Sigmoid colon (tissue), 4 donors: ENCODE results near the gene ENTR1.

Experiments used
- CTCF ChIP-seq, 4 experiments: fragments of 450-650 bp in 3 of 4; fragments of 200-600 bp in 1 of 4; IDR thresholded peaks; one replicate each; pipeline ENCODE4 v1.5.1; 2016 to 2019; ENCODE audit warnings: antibody characterized with exemption in 4 of 4, mild to moderate bottlenecking in 3 of 4, moderate library complexity in 2 of 4
- EP300 ChIP-seq, 4 donors: sonication (generic); formaldehyde crosslinking; IDR thresholded peaks; one replicate each; pipeline ENCODE4 v1.6.1; 2017; ENCODE audit warnings: antibody characterized with exemption in 4 of 4
- POLR2AphosphoS5 ChIP-seq, 4 donors: sonication (generic); formaldehyde crosslinking; IDR thresholded peaks; one replicate each; pipeline ENCODE4 v1.6.1; 2017; ENCODE audit warnings: antibody characterized with exemption in 4 of 4

- TF ChIP-seq CTCF (IDR thresholded peaks at IDR 0.05) (no peak), POLR2AphosphoS5 (IDR thresholded peaks at IDR 0.05) (no peak), EP300 (IDR thresholded peaks at IDR 0.05) (no peak)
Observed at GRCh38 chr9:136370687-136371532, 39.5 kb downstream of the ENTR1 start.
